Measurements from ENCODE around the gene RILPL2. TPM values are rescaled to one million over a fixed set of nuclear protein-coding genes. Genes with fewer than 3 reads are reported as not detected.

Gene RILPL2
- total RNA-seq, 1 donor from 2014 or later = 1.4 TPM

GRCh38 chr12:123404581-123404980 lies 31.9 kb downstream of the RILPL2 start:
- Mint-ChIP-seq H3K4me3 (ENCODE audit: unreplicated experiment) (no peak overlapping the region), H3K27ac (ENCODE audit: unreplicated experiment) (no peak overlapping the region), H3K9me3 (ENCODE audit: unreplicated experiment) (no peaks in the 10 kb centered on the region), H3K36me3 (ENCODE audit: low read depth, unreplicated experiment) (peaks cover 13% of the 10 kb centered on the region), H3K4me1 (ENCODE audit: low read depth, unreplicated experiment) (no peaks in the 10 kb centered on the region), H3K27me3 (ENCODE audit: low read depth, unreplicated experiment) (no peaks in the 10 kb centered on the region)
- H3K79me2 ChIP-seq (ENCODE audit: insufficient read depth, low read length) = peaks cover 46% of the 10 kb centered on the region
- H3K4me1 ChIP-seq (ENCODE audit: insufficient read depth, low read length) = no peaks in the 10 kb centered on the region
- no peaks in the 10 kb centered on the region for H3K27me3 ChIP-seq (ENCODE audit: insufficient read depth, low read length)
- FAIRE-seq (no peak), DNase-seq (ENCODE audit: low read depth) (no peak)
- no peak for TF ChIP-seq EZH2 (IDR thresholded peaks at IDR 0.05; ENCODE audit: insufficient read depth, low read length)
- no peak overlapping the region for H3K4me3 ChIP-seq (ENCODE audit: insufficient read depth, low read depth, low read length)
- no peak overlapping the region for H3K27ac ChIP-seq (ENCODE audit: low read depth, low read length)
- H4K20me1 ChIP-seq (ENCODE audit: insufficient read depth, low read length) = peaks cover 31% of the 10 kb centered on the region
- H3K4me2 ChIP-seq (ENCODE audit: low read length) = no peak overlapping the region
- peaks cover 38% of the 10 kb centered on the region for H3K36me3 ChIP-seq (ENCODE audit: insufficient read depth, low read length)
- H3K9me3 ChIP-seq (ENCODE audit: insufficient read depth, low read depth, low read length) = no peaks in the 10 kb centered on the region
- no peak overlapping the region for H2AFZ ChIP-seq (ENCODE audit: low read depth, low read length)
- H3K9ac ChIP-seq (ENCODE audit: low read length) = no peak overlapping the region

- peaks cover 53% of the 10 kb centered on the region for H4K20me1 ChIP-seq (ENCODE audit: insufficient read depth, low read length)
- H3K27ac ChIP-seq (ENCODE audit: low read depth, low read length) = no peak overlapping the region
- no peak for FAIRE-seq
- no peaks in the 10 kb centered on the region for H3K9me3 ChIP-seq (ENCODE audit: insufficient read depth, low read depth, low read length)
- no peak overlapping the region for H3K4me3 ChIP-seq (ENCODE audit: insufficient read depth, low read depth, low read length)
- H3K4me2 ChIP-seq (ENCODE audit: low read length) = no peak overlapping the region
- no peak for DNase-seq (ENCODE audit: low read depth)
- no peaks in the 10 kb centered on the region for H3K4me1 Mint-ChIP-seq (ENCODE audit: low read depth, unreplicated experiment)
- H3K9me3 Mint-ChIP-seq (ENCODE audit: unreplicated experiment) = no peaks in the 10 kb centered on the region
- H3K79me2 ChIP-seq (ENCODE audit: insufficient read depth, low read length) = peaks cover 71% of the 10 kb centered on the region
- TF ChIP-seq, protein P1, sequence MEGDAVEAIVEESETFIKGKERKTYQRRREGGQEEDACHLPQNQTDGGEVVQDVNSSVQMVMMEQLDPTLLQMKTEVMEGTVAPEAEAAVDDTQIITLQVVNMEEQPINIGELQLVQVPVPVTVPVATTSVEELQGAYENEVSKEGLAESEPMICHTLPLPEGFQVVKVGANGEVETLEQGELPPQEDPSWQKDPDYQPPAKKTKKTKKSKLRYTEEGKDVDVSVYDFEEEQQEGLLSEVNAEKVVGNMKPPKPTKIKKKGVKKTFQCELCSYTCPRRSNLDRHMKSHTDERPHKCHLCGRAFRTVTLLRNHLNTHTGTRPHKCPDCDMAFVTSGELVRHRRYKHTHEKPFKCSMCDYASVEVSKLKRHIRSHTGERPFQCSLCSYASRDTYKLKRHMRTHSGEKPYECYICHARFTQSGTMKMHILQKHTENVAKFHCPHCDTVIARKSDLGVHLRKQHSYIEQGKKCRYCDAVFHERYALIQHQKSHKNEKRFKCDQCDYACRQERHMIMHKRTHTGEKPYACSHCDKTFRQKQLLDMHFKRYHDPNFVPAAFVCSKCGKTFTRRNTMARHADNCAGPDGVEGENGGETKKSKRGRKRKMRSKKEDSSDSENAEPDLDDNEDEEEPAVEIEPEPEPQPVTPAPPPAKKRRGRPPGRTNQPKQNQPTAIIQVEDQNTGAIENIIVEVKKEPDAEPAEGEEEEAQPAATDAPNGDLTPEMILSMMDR (IDR thresholded peaks at IDR 0.05; ENCODE audit: insufficient read depth, low read depth, low read length) = no peak
- no peak for TF ChIP-seq EZH2 (IDR thresholded peaks at IDR 0.05; ENCODE audit: insufficient read depth, low read length)
- H3K4me1 ChIP-seq (ENCODE audit: insufficient read depth, low read length) = peaks cover 18% of the 10 kb centered on the region
- no peaks in the 10 kb centered on the region for H3K27me3 Mint-ChIP-seq (ENCODE audit: low read depth, unreplicated experiment)
- no peak overlapping the region for H3K9ac ChIP-seq (ENCODE audit: low read length)
- no peaks in the 10 kb centered on the region for H3K27me3 ChIP-seq (ENCODE audit: insufficient read depth, low read length)
- peaks cover 18% of the 10 kb centered on the region for H3K36me3 Mint-ChIP-seq (ENCODE audit: low read depth, unreplicated experiment)
- no peak overlapping the region for H2AFZ ChIP-seq (ENCODE audit: low read depth, low read length)
- no peak overlapping the region for H3K4me3 Mint-ChIP-seq (ENCODE audit: unreplicated experiment)
- H3K36me3 ChIP-seq (ENCODE audit: insufficient read depth, low read length) = peaks cover 38% of the 10 kb centered on the region
- H3K27ac Mint-ChIP-seq (ENCODE audit: unreplicated experiment) = no peak overlapping the region
Measured at GRCh38 chr12:123401753-123402683, 34.5 kb downstream of the RILPL2 start.

DNA sequence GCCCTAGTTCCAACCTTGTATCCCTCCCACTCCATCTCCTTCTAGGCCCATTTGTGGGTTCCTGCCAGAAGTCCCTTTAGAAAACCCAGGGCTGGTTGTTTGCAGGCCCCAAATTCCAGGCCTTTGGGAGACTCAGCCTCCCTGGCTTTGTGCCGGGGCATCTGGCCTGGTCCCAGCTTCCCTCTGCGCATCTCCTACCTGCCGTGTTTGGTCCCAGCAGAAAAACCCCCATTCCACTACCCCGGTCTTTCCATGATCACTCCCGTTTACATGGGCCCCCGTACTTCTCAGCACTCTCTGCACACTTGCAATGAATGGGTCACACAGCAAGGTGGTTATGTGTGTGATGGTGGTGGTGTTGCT lies 37.2 kb downstream of the RILPL2 start:
- H3K9ac ChIP-seq (ENCODE audit: low read length) = peak overlapping the region; percentile 48
- Mint-ChIP-seq H3K4me1 (ENCODE audit: low read depth, unreplicated experiment) (no peaks in the 10 kb centered on the region), H3K27ac (ENCODE audit: unreplicated experiment) (no peak overlapping the region), H3K9me3 (ENCODE audit: unreplicated experiment) (no peaks in the 10 kb centered on the region), H3K27me3 (ENCODE audit: low read depth, unreplicated experiment) (no peaks in the 10 kb centered on the region), H3K36me3 (ENCODE audit: low read depth, unreplicated experiment) (peaks cover 32% of the 10 kb centered on the region), H3K4me3 (ENCODE audit: unreplicated experiment) (no peak overlapping the region)
- H3K79me2 ChIP-seq (ENCODE audit: insufficient read depth, low read length) = peaks cover 91% of the 10 kb centered on the region
- H3K27me3 ChIP-seq (ENCODE audit: insufficient read depth, low read length) = no peaks in the 10 kb centered on the region
- no peak overlapping the region for H3K4me3 ChIP-seq (ENCODE audit: insufficient read depth, low read depth, low read length)
- no peak for FAIRE-seq
- TF ChIP-seq, protein P1 (IDR thresholded peaks at IDR 0.05; ENCODE audit: insufficient read depth, low read depth, low read length) = no peak
- TF ChIP-seq EZH2 (IDR thresholded peaks at IDR 0.05; ENCODE audit: insufficient read depth, low read length) = no peak
- no peak overlapping the region for H2AFZ ChIP-seq (ENCODE audit: low read depth, low read length)
- peaks cover 68% of the 10 kb centered on the region for H4K20me1 ChIP-seq (ENCODE audit: insufficient read depth, low read length)
- DNase-seq (ENCODE audit: low read depth) = no peak
- H3K9me3 ChIP-seq (ENCODE audit: insufficient read depth, low read depth, low read length) = no peaks in the 10 kb centered on the region
- peaks cover 45% of the 10 kb centered on the region for H3K36me3 ChIP-seq (ENCODE audit: insufficient read depth, low read length)
- H3K4me1 ChIP-seq (ENCODE audit: insufficient read depth, low read length) = peaks cover 18% of the 10 kb centered on the region
- no peak overlapping the region for H3K4me2 ChIP-seq (ENCODE audit: low read length)
- no peak overlapping the region for H3K27ac ChIP-seq (ENCODE audit: low read depth, low read length)

Measured in astrocyte (in vitro differentiated cells and primary cell).